ENCODE data around the gene APP. TPM values are rescaled to one million over a fixed set of nuclear protein-coding genes. Genes with fewer than 3 reads are reported as not detected.
"Not testable (repeated sequence)": the region's sequence is repeated elsewhere in the genome, so short reads cannot be mapped to it uniquely, and the experiment has no call there.

APP gene
- total RNA-seq, 1 donor from 2014 or later, result 321 TPM

- ATAC-seq (no peak), DNase-seq (ENCODE audit: missing footprints) (no peak)
- intact Hi-C loops (cut with DNase I), result no loop called here
These were observed 33.9 kb downstream of the APP start for GRCh38 chr21:26136671-26137070.

- no peak for DNase-seq (ENCODE audit: missing footprints)
- intact Hi-C loops (cut with DNase I), result no loop called here
- ATAC-seq, result no peak
These were observed 35.0 kb downstream of the APP start for GRCh38 chr21:26135520-26135919.

DNA sequence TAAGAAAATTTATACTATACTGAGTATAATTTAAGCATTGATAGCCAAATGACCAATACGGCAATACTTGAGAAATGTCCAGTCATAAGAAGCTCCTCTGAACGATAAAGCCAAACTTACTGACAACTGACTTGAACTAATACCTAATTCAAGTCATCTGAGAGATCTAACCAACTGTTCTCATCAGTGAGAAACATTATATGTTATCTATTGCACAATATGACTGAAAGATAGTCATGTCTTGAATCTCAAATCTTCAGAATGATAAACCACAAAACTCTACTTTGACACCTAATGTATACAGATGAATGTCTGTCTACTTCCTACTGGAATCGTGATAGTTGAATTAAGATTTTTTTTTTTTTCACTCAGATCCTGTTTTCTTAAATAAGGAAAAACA, 39.0 kb downstream of the APP start:
- no peak for ATAC-seq
- intact Hi-C loops (cut with DNase I), result no loop called here
- DNase-seq (ENCODE audit: missing footprints), result no peak

- intact Hi-C loops (cut with DNase I); DNase-seq (ENCODE audit: missing footprints); ATAC-seq: not testable (repeated sequence)
These were observed 39.5 kb downstream of the APP start for GRCh38 chr21:26131053-26131452.

- intact Hi-C loops (cut with DNase I), result no loop called here
- DNase-seq (ENCODE audit: missing footprints), result no peak
- no peak for ATAC-seq
These were observed 40.2 kb downstream of the APP start for GRCh38 chr21:26130249-26130881.

DNA sequence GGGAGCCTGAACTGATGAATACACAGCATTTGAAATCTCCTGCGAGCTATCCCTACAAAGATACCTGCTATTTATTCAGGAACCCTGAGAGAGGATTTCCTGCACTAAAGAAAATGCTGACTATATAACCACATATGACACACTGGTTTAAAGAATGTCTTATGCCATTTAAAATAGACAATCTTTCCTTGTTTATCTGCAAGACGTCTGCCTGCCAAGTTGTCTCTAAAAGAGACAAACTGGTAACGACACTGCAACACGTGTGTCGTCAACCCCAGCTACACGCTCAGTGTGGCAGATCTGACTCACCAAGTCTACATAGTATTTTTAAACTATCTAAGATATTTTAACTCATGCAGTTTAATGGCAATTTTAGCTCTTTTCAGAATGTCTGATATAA, 42.7 kb downstream of the APP start:
- ATAC-seq (peak; percentile 40), DNase-seq (ENCODE audit: missing footprints) (no peak)
- intact Hi-C loops (cut with DNase I), result loop anchor here (5.0 kb wide), 1 partner anchor 39 kb away; no protein-coding TSS in a partner anchor

- no peak for DNase-seq (ENCODE audit: missing footprints)
- intact Hi-C loops (cut with DNase I), result loop anchor here (5.0 kb wide), 1 partner anchor 40 kb away; no protein-coding TSS in a partner anchor
- ATAC-seq, result no peak
These were observed 43.3 kb downstream of the APP start for GRCh38 chr21:26127073-26127814.

DNA sequence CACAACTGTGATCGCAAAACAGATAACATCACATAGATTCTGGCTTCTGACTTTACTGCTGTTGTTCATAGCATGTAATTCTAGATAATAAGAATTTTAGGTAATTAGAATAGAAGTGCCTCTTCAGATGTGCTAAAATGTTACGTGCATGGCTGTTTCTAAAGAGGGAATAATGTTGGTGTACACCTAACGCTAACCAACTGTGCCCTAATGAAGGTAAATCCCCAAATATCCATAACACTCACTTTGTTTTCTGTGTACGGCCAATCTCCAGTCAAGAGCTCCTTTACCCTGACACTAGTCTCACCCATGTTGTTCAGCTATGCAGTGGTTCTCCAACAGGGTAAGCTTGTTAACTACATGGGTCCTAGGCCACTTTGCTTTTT, 44.4 kb downstream of the APP start:
- intact Hi-C loops (cut with DNase I), result loop anchor here (5.0 kb wide), 1 partner anchor 41 kb away; no protein-coding TSS in a partner anchor
- DNase-seq (ENCODE audit: missing footprints) (no peak), ATAC-seq (no peak)

- intact Hi-C loops (cut with DNase I), result loop anchor here (5.0 kb wide), 1 partner anchor 42 kb away; no protein-coding TSS in a partner anchor
- no peak for DNase-seq (ENCODE audit: missing footprints)
- no peak for ATAC-seq
These were observed 45.0 kb downstream of the APP start for GRCh38 chr21:26125433-26126167.

DNA sequence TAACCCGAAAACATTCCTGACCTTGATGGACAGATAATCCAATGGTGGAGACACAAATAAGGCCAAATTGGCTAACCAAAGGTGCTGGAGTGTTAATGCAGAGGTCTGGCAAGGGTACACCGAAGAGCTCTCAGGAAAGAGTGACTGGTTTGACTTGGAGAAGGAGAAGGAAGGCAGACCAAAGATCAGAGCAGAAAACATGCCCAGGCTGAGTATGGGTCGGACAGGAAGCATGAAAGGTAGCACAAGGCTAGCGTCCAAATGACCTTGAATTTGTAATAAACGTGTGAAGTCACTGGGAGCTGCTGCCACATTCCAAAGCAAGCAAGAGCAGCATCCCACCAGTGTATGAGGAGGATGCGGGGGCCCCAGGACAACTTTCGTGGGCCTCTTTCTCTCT, 45.7 kb downstream of the APP start:
- ATAC-seq, result peak; percentile 24
- DNase-seq (ENCODE audit: missing footprints), result no peak
- intact Hi-C loops (cut with DNase I), result loop anchor here (5.0 kb wide), 1 partner anchor 42 kb away; no protein-coding TSS in a partner anchor

GRCh38 chr21:26124421-26124833, 46.1 kb downstream of the APP start:
- intact Hi-C loops (cut with DNase I), result no loop called here
- peak; percentile 74 for ATAC-seq
- DNase-seq (ENCODE audit: missing footprints), result no peak

DNA sequence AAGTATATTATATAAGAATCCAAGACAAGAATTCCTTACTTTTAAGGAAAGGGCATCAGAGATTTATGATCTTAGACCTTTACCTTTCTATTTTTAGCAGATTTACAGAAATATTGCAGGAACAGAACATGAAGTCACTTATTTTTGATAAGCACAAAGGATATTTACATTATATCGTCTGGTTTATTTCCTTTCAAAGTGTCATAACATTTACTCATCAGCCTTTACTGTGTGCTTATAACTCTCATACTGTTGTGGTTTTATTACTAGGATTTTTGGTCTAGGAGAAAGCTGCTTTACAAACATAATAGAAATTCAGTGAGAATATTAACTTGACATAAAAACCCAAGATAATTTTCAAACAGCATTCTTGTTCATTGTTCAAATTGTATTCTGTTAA, 47.6 kb downstream of the APP start:
- ATAC-seq, result no peak
- DNase-seq (ENCODE audit: missing footprints), result no peak
- intact Hi-C loops (cut with DNase I), result no loop called here

- DNase-seq (ENCODE audit: missing footprints) (no peak), ATAC-seq (no peak)
- intact Hi-C loops (cut with DNase I), result no loop called here
These were observed 49.7 kb downstream of the APP start for GRCh38 chr21:26120828-26121227.

- no peak for DNase-seq (ENCODE audit: missing footprints)
- intact Hi-C loops (cut with DNase I), result no loop called here
- no peak for ATAC-seq
These were observed 50.7 kb downstream of the APP start for GRCh38 chr21:26119906-26120305.

DNA sequence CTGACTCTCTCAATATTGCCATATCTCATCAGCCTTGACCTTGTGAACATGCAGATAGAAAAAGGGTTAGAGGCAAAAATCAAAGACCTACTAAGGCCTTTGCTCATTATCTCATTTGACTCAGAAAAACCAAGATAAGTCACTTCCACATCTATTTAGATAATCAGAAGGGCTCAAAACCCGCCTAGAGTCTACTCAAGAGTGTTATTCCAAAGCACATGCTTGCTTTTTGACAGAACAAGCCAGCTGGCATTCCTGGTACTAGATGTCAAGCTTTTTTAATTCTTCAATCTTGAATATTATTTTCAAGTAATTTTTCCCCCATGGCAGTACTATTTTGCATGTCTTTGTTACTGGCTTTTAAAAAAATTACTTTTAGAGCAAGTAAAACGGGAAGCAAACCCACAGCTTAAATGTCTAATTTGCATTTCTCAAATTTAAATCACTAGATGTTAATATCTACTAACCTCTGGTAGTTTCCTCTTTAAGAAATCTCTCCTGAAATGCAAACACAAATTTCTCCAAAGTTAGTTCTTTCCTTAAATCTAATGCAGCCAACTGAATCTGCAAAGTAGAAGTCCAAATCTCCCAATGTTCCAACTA, 51.5 kb downstream of the APP start:
- ATAC-seq (no peak), DNase-seq (ENCODE audit: missing footprints) (no peak)
- intact Hi-C loops (cut with DNase I), result no loop called here

DNA sequence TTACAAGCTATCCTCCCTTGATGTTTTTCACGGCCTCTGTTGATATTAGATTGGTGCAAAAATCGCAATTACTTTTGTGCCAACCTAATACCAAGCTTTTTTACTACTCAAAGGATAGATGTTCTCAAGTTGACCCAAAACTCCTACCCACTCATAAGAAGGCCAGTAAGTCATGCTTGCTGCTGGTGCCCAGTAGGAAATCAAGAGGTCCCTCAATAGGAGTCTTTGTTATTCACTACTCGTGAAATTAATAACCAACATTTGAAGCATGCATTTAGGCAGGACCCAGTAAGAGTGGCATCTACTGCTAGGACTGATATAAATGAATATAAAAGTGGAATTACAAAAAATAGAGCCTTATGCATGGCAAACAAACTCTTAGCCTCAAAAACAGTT, 52.6 kb downstream of the APP start:
- no peak for DNase-seq (ENCODE audit: missing footprints)
- intact Hi-C loops (cut with DNase I), result no loop called here
- no peak for ATAC-seq

GRCh38 chr21:26117324-26117971, 53.1 kb downstream of the APP start:
- no peak for DNase-seq (ENCODE audit: missing footprints)
- ATAC-seq, result no peak
- intact Hi-C loops (cut with DNase I), result no loop called here

- ATAC-seq (peak; percentile 78), DNase-seq (ENCODE audit: missing footprints) (no peak)
- intact Hi-C loops (cut with DNase I), result no loop called here
These were observed 54.0 kb downstream of the APP start for GRCh38 chr21:26116456-26117011.

Measured in Right ventricle myocardium inferior (tissue), 1 donor.